ENCODE measurements around the gene SSBP4. TPM values are rescaled to one million over a fixed set of nuclear protein-coding genes. Genes with fewer than 3 reads are reported as not detected.

The SSBP4 gene
- total RNA-seq, 4 donors from 2014 or later, result 29.9 to 62.9 (median 43.7) TPM

DNA sequence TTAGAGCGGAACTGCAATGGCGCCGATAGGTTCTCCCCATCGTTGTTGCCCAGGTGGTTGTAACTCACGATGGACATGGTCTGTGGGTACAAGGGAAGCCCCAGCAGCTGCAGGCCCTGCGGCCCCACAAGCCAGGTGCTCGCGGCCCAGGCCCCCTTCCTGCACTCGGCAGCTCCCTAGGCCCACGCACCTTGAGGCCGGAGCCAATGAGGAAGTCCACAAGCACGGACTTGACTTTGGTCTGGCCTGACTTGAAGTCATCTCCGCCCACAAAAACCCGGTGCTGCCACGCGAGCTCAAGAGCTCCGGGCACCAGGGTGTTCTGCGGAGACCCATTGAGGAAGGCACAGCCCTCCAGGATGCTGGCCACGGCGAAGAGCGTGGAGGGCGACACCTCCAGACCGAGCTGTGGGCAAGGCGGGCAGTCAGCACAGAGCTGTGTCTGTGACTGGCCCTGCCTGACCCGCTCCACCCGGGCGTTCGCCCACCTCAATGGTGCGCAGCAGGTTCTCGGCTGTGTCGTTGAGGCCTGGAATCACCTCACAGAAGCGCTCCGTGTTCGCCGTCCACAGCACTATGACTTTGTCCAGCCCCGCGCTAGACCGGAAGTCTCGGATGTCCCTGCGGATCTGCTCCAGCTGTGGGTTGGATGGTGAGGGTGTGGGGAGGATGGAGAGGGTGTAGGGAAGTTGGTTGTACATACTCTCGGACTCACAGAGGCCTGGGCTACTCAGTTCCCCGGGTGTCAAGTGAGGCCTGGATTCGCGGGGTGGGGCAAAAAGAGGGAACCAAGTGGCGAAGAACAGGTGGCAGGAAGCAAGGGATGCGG lies 16.9 kb downstream of the SSBP4 start:
- ATAC-seq (ENCODE audit: low FRiP score) (no peak), DNase-seq (ENCODE audit: low spot score) (no peak)
- TF ChIP-seq, protein P1, sequence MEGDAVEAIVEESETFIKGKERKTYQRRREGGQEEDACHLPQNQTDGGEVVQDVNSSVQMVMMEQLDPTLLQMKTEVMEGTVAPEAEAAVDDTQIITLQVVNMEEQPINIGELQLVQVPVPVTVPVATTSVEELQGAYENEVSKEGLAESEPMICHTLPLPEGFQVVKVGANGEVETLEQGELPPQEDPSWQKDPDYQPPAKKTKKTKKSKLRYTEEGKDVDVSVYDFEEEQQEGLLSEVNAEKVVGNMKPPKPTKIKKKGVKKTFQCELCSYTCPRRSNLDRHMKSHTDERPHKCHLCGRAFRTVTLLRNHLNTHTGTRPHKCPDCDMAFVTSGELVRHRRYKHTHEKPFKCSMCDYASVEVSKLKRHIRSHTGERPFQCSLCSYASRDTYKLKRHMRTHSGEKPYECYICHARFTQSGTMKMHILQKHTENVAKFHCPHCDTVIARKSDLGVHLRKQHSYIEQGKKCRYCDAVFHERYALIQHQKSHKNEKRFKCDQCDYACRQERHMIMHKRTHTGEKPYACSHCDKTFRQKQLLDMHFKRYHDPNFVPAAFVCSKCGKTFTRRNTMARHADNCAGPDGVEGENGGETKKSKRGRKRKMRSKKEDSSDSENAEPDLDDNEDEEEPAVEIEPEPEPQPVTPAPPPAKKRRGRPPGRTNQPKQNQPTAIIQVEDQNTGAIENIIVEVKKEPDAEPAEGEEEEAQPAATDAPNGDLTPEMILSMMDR (IDR thresholded peaks at IDR 0.05), result no peak

DNA sequence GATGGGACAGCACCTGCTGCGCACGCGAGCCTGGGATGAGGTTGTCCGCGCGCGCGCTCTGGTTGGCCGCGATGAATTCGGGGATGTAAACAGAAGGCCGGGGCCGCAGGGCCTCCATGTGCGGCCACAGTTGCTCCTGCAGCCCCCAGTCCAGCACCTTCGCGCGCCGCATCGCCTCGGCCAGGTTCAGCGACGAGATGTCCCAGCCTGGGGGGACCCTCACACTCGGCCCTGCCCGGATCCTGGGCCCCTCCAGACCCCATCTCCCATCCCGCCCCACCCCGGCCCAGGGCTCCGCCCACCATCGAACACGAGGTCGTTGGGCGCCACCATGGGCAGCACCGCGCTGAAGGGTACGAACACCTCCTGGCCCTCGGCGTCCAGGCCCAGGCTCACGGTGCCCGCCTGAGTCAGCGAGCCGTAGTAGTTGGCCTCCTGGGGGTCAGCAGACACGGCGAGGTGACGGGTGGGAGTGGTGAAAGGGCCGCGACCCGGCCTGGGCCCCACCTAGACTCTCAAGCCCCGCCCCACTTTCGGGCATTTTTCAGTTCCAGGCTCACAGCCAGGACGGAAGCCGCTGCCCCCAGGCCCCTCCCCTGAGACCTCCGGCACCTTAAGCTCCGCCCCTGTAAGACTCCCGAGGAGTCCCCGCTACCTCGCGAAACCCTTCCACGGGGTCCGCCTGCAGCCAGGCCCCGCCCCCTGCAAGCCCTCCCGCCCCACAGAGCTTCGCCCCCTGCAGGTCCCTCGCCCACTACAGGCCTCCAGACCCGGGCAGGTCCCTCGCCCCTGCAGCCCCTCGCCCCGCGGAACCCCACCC lies 17.7 kb downstream of the SSBP4 start:
- DNase-seq (ENCODE audit: low spot score) (no peak), ATAC-seq (ENCODE audit: low FRiP score) (peak; percentile 29)
- TF ChIP-seq, protein P1 (IDR thresholded peaks at IDR 0.05), result no peak

DNA sequence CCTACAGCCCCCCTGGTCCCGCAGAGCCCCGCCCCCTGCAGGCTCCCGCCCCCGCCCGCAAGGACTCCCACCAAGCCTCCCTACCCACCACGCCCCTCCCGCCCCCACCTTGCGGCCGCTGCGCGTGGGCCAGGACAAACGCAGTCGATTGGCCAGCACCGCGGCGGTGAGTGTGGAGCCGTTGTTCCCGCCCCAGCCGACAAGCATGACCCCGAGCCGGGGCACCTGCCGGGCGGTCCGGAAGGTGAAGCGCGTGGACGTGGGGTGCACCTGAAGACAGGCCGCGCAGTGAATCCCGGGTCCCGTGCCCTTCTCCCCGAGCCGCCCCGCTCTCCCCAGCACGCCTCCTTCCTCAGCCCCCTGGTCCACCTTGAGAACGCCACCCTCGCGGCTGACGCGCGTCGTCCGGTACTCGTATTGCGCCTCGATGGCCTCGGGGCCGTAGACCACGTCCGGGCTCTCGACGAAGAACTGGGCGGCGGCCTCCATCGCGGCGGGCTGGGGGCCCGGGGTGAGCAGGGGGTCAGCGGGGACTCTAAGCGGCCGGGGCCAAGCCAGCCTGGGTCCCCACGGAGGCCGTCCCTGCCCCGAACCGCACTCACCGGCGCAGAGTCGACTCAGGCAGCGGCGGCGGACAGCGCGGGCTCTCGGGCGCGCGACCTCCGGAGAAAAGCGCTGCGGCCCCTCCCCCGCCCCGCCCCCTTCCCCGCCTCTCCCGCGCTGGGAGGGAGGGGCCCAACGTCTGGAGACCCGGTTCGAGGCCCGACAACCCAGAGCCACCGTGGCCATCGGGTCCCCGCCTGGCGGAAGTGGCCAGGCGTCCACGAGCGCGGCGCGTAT lies 18.5 kb downstream of the SSBP4 start, which contains the start of gene ISYNA1:
ISYNA1 (minus strand) TSS at position 643 of the 840 bp plus-strand sequence; CDS start at position 489, 154 bp downstream.
- TF ChIP-seq, protein P1 (IDR thresholded peaks at IDR 0.05), result no peak
- ATAC-seq (ENCODE audit: low FRiP score) (peak; percentile 11), DNase-seq (ENCODE audit: low spot score) (no peak)

DNA sequence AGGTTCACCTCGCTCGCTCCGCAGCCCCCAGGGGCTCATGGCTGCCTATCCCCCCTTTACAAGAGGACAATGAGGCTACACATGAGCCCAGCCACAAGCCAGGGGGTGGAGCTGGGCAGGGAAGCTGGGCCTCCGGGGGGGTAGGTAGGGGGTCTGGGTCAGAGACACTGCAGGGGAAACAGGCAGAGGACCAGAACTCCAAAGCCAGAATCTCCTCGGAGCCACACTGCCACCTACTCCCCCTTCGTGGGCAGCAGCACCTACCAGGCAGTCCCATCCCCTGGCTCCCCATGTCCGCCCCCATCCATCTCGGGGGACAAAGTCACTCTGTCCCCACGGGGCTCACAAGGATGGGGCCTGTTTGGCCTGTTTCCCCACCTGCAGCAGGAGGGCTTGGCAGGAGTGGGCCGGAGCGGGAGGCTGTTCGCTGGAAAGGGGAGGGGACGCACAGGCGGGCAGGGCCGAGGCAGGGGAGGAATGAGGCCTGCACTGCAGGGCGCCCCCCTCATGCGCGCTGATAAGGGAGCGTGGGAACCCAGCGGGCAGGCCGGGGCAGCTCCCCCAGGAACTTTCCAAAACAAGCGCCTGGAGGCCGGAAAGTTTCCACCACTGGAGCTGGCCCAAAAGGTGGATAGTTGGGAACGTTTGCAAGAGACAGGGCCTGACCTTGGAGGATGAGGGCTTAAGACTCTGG lies 19.3 kb downstream of the SSBP4 start:
- DNase-seq (ENCODE audit: low spot score) (no peak), ATAC-seq (ENCODE audit: low FRiP score) (peak; percentile 7)
- TF ChIP-seq, protein P1 (IDR thresholded peaks at IDR 0.05), result no peak

DNA sequence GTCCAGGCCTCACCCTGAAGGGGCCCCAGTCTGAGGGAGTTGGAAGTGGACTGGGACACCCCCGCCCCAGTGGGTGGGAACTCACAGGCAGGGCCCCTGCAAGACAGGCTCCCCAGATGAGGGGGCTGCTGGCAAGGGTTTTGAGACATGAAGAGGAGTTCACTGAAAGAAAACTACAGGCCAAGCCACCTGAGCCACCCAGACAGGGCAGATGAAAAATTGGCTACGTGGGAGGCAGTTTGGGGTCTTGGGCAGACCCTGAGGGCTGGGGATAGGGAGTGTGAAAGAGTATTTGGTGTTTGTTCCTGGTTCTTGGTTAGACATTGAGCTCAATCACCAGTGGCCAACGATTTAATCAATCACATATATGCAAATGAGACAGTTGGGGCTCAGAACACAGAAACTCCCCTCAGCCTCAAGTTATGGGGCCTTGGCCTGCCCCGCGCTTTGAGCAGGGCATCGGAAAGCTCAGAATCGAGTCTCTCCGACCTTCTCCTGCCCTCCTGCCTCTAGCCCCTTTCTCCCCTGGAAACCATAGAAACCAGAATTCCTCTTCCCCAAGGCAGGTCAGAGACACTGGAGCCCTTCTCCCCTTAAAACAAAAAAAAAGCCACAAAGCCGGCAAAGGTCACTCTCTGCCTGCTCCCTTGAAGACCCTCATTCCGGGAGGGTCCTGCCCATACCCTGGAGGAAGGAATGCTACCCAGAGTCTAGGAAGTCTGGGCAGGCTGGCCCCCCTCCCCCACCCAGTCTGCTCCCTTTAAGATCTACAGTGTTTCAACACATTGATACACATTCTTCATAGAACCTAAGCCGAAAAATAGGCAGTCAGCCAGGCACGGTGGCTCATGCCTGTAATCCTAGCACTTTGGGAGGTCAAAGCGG lies 20.1 kb downstream of the SSBP4 start:
- DNase-seq (ENCODE audit: low spot score) (no peak), ATAC-seq (ENCODE audit: low FRiP score) (no peak)
- TF ChIP-seq, protein P1 (IDR thresholded peaks at IDR 0.05), result no peak

Data from omental fat pad (tissue), 4 donors.